ENCODE results near the gene GBE1. TPM values are rescaled to one million over a fixed set of nuclear protein-coding genes. Genes with fewer than 3 reads are reported as not detected.
A peak's percentile ranks its signal among the peaks of the same experiment; 100 is the strongest.

GBE1 gene
- total and polyA plus RNA-seq, 9 of the 15 experiments (the other 6 are each of a cell fraction or from before 2014, with no cell fraction given), result 7.9 to 25.6 (median 13.1) TPM

DNA sequence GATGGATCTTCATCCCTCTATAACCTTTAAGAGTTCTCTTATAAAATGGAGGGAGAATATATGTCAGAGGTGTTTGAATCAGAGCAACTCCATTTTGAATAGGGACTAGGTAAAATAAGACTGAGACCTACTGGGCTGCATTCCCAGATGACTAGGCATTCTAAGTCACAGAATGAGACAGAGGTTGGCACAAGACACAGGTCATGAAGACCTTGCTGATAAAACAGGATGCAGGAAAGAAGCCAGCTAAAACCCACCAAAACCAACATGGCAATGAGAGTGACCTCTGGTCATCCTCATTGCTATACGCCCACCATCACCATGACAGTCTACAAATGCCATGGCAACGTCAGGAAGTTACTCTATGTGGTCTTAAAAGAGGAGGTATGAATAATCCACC is 211.0 kb downstream of the GBE1 start:
- Histone ChIP-seq H3K9ac (ENCODE audit: insufficient read depth in 1 of 2, low read depth in 2 of 2, low read length in 2 of 2) (no peak overlapping the region), H3K4me3 (no peak overlapping the region), H3K36me3 (ENCODE audit: control insufficient read depth, insufficient read depth, low read length) (no peaks in the 10 kb centered on the region), H3K27me3 (ENCODE audit: control insufficient read depth in 2 of 2, insufficient read depth in 2 of 2, low read length in 2 of 2) (no peaks in the 10 kb centered on the region), H3K9me3 (replicated peaks; ENCODE audit: control insufficient read depth, insufficient read depth, low read depth, low read length) (no peaks in the 10 kb centered on the region), H3K4me2 (ENCODE audit: insufficient read depth, low read length) (no peak overlapping the region), H4K20me1 (replicated peaks; ENCODE audit: control insufficient read depth, insufficient read depth, low read length) (no peaks in the 10 kb centered on the region), H3K79me2 (ENCODE audit: control insufficient read depth, insufficient read depth, low read length) (no peaks in the 10 kb centered on the region), H3K9me1 (ENCODE audit: control insufficient read depth, insufficient read depth, low read length) (no peaks in the 10 kb centered on the region), H3K27ac (ENCODE audit: extremely low read depth, low read depth, low read length) (no peak overlapping the region), H2AFZ (ENCODE audit: low read depth, low read length) (no peak overlapping the region), H3K4me1 (replicated peaks in 1 of 2; ENCODE audit: control insufficient read depth in 2 of 2, insufficient read depth in 2 of 2, low read length in 2 of 2) (peaks cover 0 to 3% of the 10 kb centered on the region in 2 experiments; a peak in 2 of 5 replicates)
- 50% methylated on average over 2 of the region's 2 CpGs for WGBS (ENCODE audit: insufficient coverage, low coverage, missing lambda C conversion rate)
- DNase-seq (ENCODE audit: extremely low read depth in 1 of 4, low spot score in 3 of 4) (no peak), FAIRE-seq (no peak), ATAC-seq (no peak)
- CTCF ChIA-PET (ENCODE audit: low intra/inter-chr PET ratio), result no interaction called here
- POLR2A ChIA-PET, result no interaction called here
- no TSS peak for BruUV-seq (replicated peaks)
- in situ Hi-C loops (cut with MboI) (no loop called here), intact Hi-C loops (cut with micrococcal nuclease) (no loop called here)
- TF ChIP-seq EP400 (IDR thresholded peaks at IDR 0.05), result no peak
- no peak for TF ChIP-seq MECOM (CRISPR knock-in tag; IDR thresholded peaks at IDR 0.05)
- TF ChIP-seq RFX1 (IDR thresholded peaks at IDR 0.05), result peak; percentile 18; the same call in 1 of the 2 replicates

DNA sequence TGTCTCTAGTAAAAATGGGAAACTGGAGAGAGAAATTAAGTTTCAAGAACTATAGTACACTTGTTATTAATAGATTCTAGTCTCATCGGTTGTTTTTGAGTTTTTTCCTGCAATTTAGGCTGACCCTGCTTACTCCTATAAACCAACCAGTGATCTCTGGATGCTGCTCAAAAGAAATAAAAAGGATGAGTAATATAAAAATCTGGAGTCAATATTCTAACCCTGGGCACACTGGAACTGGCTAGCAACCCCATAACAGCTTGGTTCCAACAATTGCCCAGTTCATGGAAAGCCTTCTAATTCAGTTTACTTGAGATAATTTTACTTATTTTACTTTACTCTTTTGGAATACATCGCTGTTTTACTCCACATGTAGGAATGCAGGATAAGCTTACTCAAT is 211.6 kb downstream of the GBE1 start:
- no TSS peak for BruUV-seq (replicated peaks)
- no peak overlapping the region for H3K4me3 ChIP-seq
- POLR2A ChIA-PET, result no interaction called here
- no peaks in the 10 kb centered on the region for H3K27me3 ChIP-seq (ENCODE audit: control insufficient read depth in 2 of 2, insufficient read depth in 2 of 2, low read length in 2 of 2)
- no peaks in the 10 kb centered on the region for H3K9me1 ChIP-seq (ENCODE audit: control insufficient read depth, insufficient read depth, low read length)
- no peak overlapping the region for H3K9ac ChIP-seq (ENCODE audit: insufficient read depth in 1 of 2, low read depth in 2 of 2, low read length in 2 of 2)
- ATAC-seq (no peak), FAIRE-seq (no peak), DNase-seq (ENCODE audit: extremely low read depth in 1 of 4, low spot score in 3 of 4) (no peak)
- H3K9me3 ChIP-seq (replicated peaks; ENCODE audit: control insufficient read depth, insufficient read depth, low read depth, low read length), result no peaks in the 10 kb centered on the region
- no peaks in the 10 kb centered on the region for H4K20me1 ChIP-seq (replicated peaks; ENCODE audit: control insufficient read depth, insufficient read depth, low read length)
- no peak overlapping the region for H3K27ac ChIP-seq (ENCODE audit: extremely low read depth, low read depth, low read length)
- H3K4me1 ChIP-seq (replicated peaks in 1 of 2; ENCODE audit: control insufficient read depth in 2 of 2, insufficient read depth in 2 of 2, low read length in 2 of 2), result peaks cover 0 to 3% of the 10 kb centered on the region in 2 experiments; a peak in 2 of 5 replicates
- no peak overlapping the region for H2AFZ ChIP-seq (ENCODE audit: low read depth, low read length)
- intact Hi-C loops (cut with micrococcal nuclease) (no loop called here), in situ Hi-C loops (cut with MboI) (no loop called here)
- CTCF ChIA-PET (ENCODE audit: low intra/inter-chr PET ratio), result no interaction called here
- TF ChIP-seq RBM22 (IDR thresholded peaks at IDR 0.05; ENCODE audit: low read depth, low read length, poor library complexity, severe bottlenecking) (no peak), RAD21 (CRISPR knock-in tag; conservative IDR thresholded peaks at IDR 0.05 in 1 of 2, IDR thresholded peaks at IDR 0.05 in 1 of 2) (no peak)
- TF ChIP-seq, protein P1, sequence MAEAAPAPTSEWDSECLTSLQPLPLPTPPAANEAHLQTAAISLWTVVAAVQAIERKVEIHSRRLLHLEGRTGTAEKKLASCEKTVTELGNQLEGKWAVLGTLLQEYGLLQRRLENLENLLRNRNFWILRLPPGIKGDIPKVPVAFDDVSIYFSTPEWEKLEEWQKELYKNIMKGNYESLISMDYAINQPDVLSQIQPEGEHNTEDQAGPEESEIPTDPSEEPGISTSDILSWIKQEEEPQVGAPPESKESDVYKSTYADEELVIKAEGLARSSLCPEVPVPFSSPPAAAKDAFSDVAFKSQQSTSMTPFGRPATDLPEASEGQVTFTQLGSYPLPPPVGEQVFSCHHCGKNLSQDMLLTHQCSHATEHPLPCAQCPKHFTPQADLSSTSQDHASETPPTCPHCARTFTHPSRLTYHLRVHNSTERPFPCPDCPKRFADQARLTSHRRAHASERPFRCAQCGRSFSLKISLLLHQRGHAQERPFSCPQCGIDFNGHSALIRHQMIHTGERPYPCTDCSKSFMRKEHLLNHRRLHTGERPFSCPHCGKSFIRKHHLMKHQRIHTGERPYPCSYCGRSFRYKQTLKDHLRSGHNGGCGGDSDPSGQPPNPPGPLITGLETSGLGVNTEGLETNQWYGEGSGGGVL (CRISPR knock-in tag; IDR thresholded peaks at IDR 0.05), result no peak
- 45% methylated on average over 2 of the region's 2 CpGs for WGBS (ENCODE audit: insufficient coverage, low coverage, missing lambda C conversion rate)
- H3K79me2 ChIP-seq (ENCODE audit: control insufficient read depth, insufficient read depth, low read length), result no peaks in the 10 kb centered on the region
- H3K36me3 ChIP-seq (ENCODE audit: control insufficient read depth, insufficient read depth, low read length), result no peaks in the 10 kb centered on the region
- no peak overlapping the region for H3K4me2 ChIP-seq (ENCODE audit: insufficient read depth, low read length)
